Measurements from ENCODE around the gene UFD1.

UFD1 gene

GRCh38 chr22:19480789-19481188, 1.8 kb upstream of the UFD1 start:
- ChIA-PET POLR2A (interaction anchor here (0.6 to 2.8 kb wide), 6 partner anchors 9 to 336 kb away, joined by 3 to 14 read pairs (median 4); partner anchors contain the start of genes ESS2 and SLC25A1), CTCF (interaction anchor here (0.7 kb wide), 1 partner anchor 215 kb away, joined by 4 read pairs; no protein-coding TSS in a partner anchor)
- TF ChIP-seq SUZ12 (IDR thresholded peaks at IDR 0.05), result no peak
- no peak for TF ChIP-seq CTBP1 (IDR thresholded peaks at IDR 0.05; ENCODE audit: borderline replicate concordance)
- no peak for TF ChIP-seq LEF1 (IDR thresholded peaks at IDR 0.05; ENCODE audit: borderline replicate concordance)
- no peak for TF ChIP-seq ELF4 (IDR thresholded peaks at IDR 0.05)
- no peak for TF ChIP-seq PKNOX1 (IDR thresholded peaks at IDR 0.05)
- DNase-seq (ENCODE audit: extremely low spot score), result no peak

GRCh38 chr22:19480173-19480568, 1.2 kb upstream of the UFD1 start:
- POLR2A ChIA-PET, result interaction anchor here (0.6 to 2.8 kb wide), 18 partner anchors 8 to 336 kb away, joined by 3 to 14 read pairs (median 4); partner anchors contain the start of genes CLTCL1, ESS2, HIRA and SLC25A1
- CTCF ChIA-PET, result no interaction called here
- no peak for DNase-seq (ENCODE audit: extremely low spot score)
- no peak for TF ChIP-seq ELF4 (IDR thresholded peaks at IDR 0.05)
- TF ChIP-seq LEF1 (IDR thresholded peaks at IDR 0.05; ENCODE audit: borderline replicate concordance), result no peak
- no peak for TF ChIP-seq BHLHE40 (IDR thresholded peaks at IDR 0.05; ENCODE audit: borderline replicate concordance)
- no peak for TF ChIP-seq TARDBP (IDR thresholded peaks at IDR 0.05)
- no peak for TF ChIP-seq FOXM1 (IDR thresholded peaks at IDR 0.05; ENCODE audit: borderline replicate concordance)

- CTCF ChIA-PET, result interaction anchor here (0.9 kb wide), 1 partner anchor 25 kb away, joined by 3 read pairs; no protein-coding TSS in a partner anchor
- no peak for TF ChIP-seq FOXA1 (IDR thresholded peaks at IDR 0.05)
- no peak for TF ChIP-seq ARNT (IDR thresholded peaks at IDR 0.05)
- peak; percentile 98 for TF ChIP-seq L3MBTL2 (conservative IDR thresholded peaks at IDR 0.05)
- TF ChIP-seq FOXM1 (IDR thresholded peaks at IDR 0.05; ENCODE audit: borderline replicate concordance), result peak; percentile 87
- TF ChIP-seq BHLHE40 (IDR thresholded peaks at IDR 0.05; ENCODE audit: borderline replicate concordance), result no peak
- no peak for TF ChIP-seq HDGF (IDR thresholded peaks at IDR 0.05; ENCODE audit: borderline replicate concordance)
- TF ChIP-seq ZNF384 (IDR thresholded peaks at IDR 0.05), result no peak
- TF ChIP-seq SP1 (IDR thresholded peaks at IDR 0.05), result peak; percentile 1; the same call in 1 of the 2 replicates
- no peak for TF ChIP-seq SUZ12 (IDR thresholded peaks at IDR 0.05)
- peak; percentile 22; the same call in 1 of the 2 replicates for TF ChIP-seq LEF1 (IDR thresholded peaks at IDR 0.05; ENCODE audit: borderline replicate concordance)
- TF ChIP-seq PKNOX1 (IDR thresholded peaks at IDR 0.05), result peak; percentile 79
- peak; percentile 85; the same call in 1 of the 2 replicates for TF ChIP-seq FOXK2 (IDR thresholded peaks at IDR 0.05)
- no peak for TF ChIP-seq TARDBP (IDR thresholded peaks at IDR 0.05)
- peak; percentile 53; the same call in 1 of the 2 replicates for TF ChIP-seq CTBP1 (IDR thresholded peaks at IDR 0.05; ENCODE audit: borderline replicate concordance)
- TF ChIP-seq ELF4 (IDR thresholded peaks at IDR 0.05), result peak; percentile 100
- peak; percentile 85 for TF ChIP-seq NFRKB (IDR thresholded peaks at IDR 0.05)
- POLR2A ChIA-PET, result interaction anchor here (0.6 to 2.8 kb wide), 28 partner anchors 8 to 574 kb away, joined by 3 to 14 read pairs (median 4); partner anchors contain the start of genes C22orf39, CLTCL1, DGCR6 and ESS2
- peak; percentile 95 for DNase-seq (ENCODE audit: extremely low spot score)
These were observed 571 bp upstream of the UFD1 start, which contains the start of gene CDC45 for GRCh38 chr22:19479355-19480172. TSS of gene CDC45 (plus strand) at chr22:19479920. CDS start at chr22:19479969, 49 bp downstream.

GRCh38 chr22:19478045-19478900, 720 bp downstream of the UFD1 start:
- POLR2A ChIA-PET, result interaction anchor here (0.7 to 2.8 kb wide), 9 partner anchors 11 to 572 kb away, joined by 3 to 14 read pairs (median 3); partner anchors contain the start of genes DGCR6, MRPL40 and SLC25A1
- no peak for DNase-seq (ENCODE audit: extremely low spot score)
- CTCF ChIA-PET, result interaction anchor here (0.6 to 1.3 kb wide), 6 partner anchors 14 to 347 kb away, joined by 3 to 9 read pairs (median 4); no protein-coding TSS in a partner anchor
- TF ChIP-seq BHLHE40 (IDR thresholded peaks at IDR 0.05; ENCODE audit: borderline replicate concordance) (no peak), LEF1 (IDR thresholded peaks at IDR 0.05; ENCODE audit: borderline replicate concordance) (no peak), ZNF384 (IDR thresholded peaks at IDR 0.05) (no peak), L3MBTL2 (conservative IDR thresholded peaks at IDR 0.05) (0 out of 2 replicates have a peak, but pooled peaks have one; percentile 13)

- ChIA-PET POLR2A (interaction anchor here (0.7 to 1.3 kb wide), 6 partner anchors 14 to 299 kb away, joined by 3 to 4 read pairs (median 3); partner anchors contain the start of genes MRPL40 and SLC25A1), CTCF (interaction anchor here (0.7 to 1.3 kb wide), 5 partner anchors 14 to 348 kb away, joined by 3 to 9 read pairs (median 4); no protein-coding TSS in a partner anchor)
- no peak for DNase-seq (ENCODE audit: extremely low spot score)
- TF ChIP-seq FOXA1 (IDR thresholded peaks at IDR 0.05) (no peak), PKNOX1 (IDR thresholded peaks at IDR 0.05) (peak; percentile 71)
These were observed 1.5 kb downstream of the UFD1 start for GRCh38 chr22:19477321-19478044.

All from HEK293T (cell line).